ENCODE data around the gene PXDN.

PXDN gene

GRCh38 chr2:1754461-1755170 lies 10.3 kb upstream of the PXDN start:
- TF ChIP-seq, protein P1, sequence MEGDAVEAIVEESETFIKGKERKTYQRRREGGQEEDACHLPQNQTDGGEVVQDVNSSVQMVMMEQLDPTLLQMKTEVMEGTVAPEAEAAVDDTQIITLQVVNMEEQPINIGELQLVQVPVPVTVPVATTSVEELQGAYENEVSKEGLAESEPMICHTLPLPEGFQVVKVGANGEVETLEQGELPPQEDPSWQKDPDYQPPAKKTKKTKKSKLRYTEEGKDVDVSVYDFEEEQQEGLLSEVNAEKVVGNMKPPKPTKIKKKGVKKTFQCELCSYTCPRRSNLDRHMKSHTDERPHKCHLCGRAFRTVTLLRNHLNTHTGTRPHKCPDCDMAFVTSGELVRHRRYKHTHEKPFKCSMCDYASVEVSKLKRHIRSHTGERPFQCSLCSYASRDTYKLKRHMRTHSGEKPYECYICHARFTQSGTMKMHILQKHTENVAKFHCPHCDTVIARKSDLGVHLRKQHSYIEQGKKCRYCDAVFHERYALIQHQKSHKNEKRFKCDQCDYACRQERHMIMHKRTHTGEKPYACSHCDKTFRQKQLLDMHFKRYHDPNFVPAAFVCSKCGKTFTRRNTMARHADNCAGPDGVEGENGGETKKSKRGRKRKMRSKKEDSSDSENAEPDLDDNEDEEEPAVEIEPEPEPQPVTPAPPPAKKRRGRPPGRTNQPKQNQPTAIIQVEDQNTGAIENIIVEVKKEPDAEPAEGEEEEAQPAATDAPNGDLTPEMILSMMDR (IDR thresholded peaks at IDR 0.05) = no peak
- Histone ChIP-seq H3K4me1 (ENCODE audit: control insufficient read depth in 1 of 2, insufficient read depth in 1 of 2, low read depth in 1 of 2, low read length in 1 of 2) (no peaks in the 10 kb centered on the region), H3K27ac (no peak overlapping the region), H3K27me3 (peaks cover 7% of the 10 kb centered on the region), H3K36me3 (no peaks in the 10 kb centered on the region), H3K9me3 (no peaks in the 10 kb centered on the region), H3K4me3 (ENCODE audit: low read depth in 1 of 2, low read length in 1 of 2) (no peak overlapping the region)

DNA sequence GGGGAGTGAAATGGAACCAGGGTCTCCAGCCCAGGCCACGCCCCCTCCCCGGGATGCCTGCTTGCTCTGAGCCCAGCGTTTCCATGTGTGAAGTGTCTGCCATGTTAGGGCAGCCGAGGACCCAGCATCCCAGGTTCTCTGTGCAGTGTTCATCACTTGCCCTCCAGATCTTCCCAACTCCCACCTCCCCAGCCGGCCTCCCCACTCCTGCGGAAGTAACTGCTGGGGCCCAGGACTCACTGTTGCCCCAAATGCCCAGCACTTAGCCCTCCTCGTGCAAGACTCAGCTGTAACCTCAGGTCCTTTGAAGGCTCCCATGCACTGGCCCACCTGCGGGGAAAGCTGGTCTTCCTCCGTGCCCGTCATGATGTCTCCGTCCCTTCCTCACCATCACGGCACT lies 9.7 kb upstream of the PXDN start:
- Histone ChIP-seq H3K36me3 (no peaks in the 10 kb centered on the region), H3K27ac (no peak overlapping the region), H3K9me3 (no peaks in the 10 kb centered on the region), H3K4me3 (ENCODE audit: low read depth in 1 of 2, low read length in 1 of 2) (no peak overlapping the region), H3K4me1 (ENCODE audit: control insufficient read depth in 1 of 2, insufficient read depth in 1 of 2, low read depth in 1 of 2, low read length in 1 of 2) (no peaks in the 10 kb centered on the region), H3K27me3 (peaks cover 7% of the 10 kb centered on the region)
- TF ChIP-seq, protein P1 (IDR thresholded peaks at IDR 0.05) = no peak

DNA sequence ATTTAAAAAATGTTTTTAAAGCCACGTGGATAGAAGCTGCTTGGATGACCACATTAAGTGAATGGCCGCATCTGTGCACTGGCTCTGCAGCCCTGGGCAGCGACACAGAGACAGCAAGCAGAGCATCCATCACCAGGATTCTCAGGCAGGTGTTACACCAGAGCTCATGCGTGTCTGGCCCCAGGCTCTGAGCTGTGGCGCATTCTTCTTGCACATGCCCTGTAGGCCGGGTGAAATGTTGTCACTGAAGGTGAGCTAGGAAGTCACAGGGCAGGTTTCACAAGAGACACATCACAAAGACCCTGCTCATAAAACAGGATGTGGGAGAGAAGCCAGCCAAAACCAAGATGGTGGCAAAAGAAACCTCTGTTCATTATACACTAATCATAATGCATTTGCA lies 8.4 kb upstream of the PXDN start:
- Histone ChIP-seq H3K4me1 (ENCODE audit: control insufficient read depth in 1 of 2, insufficient read depth in 1 of 2, low read depth in 1 of 2, low read length in 1 of 2) (no peaks in the 10 kb centered on the region), H3K36me3 (no peaks in the 10 kb centered on the region), H3K9me3 (no peaks in the 10 kb centered on the region), H3K27me3 (peaks cover 14% of the 10 kb centered on the region), H3K4me3 (ENCODE audit: low read depth in 1 of 2, low read length in 1 of 2) (no peak overlapping the region), H3K27ac (no peak overlapping the region)
- TF ChIP-seq, protein P1 (IDR thresholded peaks at IDR 0.05) = no peak

- Histone ChIP-seq H3K4me3 (ENCODE audit: low read depth in 1 of 2, low read length in 1 of 2) (no peak overlapping the region), H3K27me3 (peaks cover 21% of the 10 kb centered on the region), H3K36me3 (no peaks in the 10 kb centered on the region), H3K27ac (no peak overlapping the region), H3K9me3 (no peaks in the 10 kb centered on the region), H3K4me1 (ENCODE audit: control insufficient read depth in 1 of 2, insufficient read depth in 1 of 2, low read depth in 1 of 2, low read length in 1 of 2) (no peaks in the 10 kb centered on the region)
- TF ChIP-seq, protein P1 (IDR thresholded peaks at IDR 0.05) = no peak
Observed at GRCh38 chr2:1751767-1752725, 7.7 kb upstream of the PXDN start.

DNA sequence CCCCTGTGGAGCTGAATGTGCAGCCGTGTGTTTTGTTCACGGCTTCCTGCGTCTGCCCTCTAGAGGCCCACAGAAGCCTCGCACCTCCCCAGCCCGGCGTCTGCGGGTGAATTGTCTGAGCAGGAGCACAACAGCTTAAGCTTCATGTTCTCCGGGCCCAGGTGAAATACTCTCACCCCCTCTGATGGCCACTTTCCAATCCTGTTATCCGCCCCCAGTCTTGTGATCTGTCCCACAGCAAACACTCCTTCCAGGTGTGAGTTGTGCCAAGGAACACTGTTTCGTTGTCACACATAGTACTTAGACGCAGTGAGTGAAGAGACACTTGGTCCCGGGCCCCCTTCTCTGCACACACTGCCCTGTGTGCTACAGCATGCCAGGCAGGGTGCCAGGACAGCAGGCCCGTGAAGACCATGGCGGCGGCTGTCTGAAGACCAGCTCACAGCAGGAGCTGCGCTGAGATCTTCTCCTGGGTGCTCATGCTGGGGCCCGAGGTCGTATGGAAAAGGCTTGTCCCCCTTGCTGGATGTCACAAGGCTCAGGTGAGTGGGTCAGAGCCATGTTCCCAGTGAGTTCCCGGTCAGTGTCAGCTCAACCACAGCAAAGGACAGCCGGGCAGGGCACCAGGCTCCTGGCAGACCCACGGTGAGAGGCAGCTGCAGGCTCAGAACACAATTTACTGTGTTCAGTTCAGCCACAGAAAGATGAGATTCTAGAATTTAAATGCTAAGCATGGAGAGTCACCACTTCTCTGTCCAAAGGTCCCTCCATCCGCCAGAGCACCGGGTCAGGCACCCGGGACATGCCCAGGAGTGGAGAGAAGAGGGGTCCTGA lies 6.8 kb upstream of the PXDN start:
- Histone ChIP-seq H3K9me3 (no peaks in the 10 kb centered on the region), H3K4me1 (ENCODE audit: control insufficient read depth in 1 of 2, insufficient read depth in 1 of 2, low read depth in 1 of 2, low read length in 1 of 2) (no peaks in the 10 kb centered on the region), H3K36me3 (no peaks in the 10 kb centered on the region), H3K27me3 (peaks cover 30% of the 10 kb centered on the region), H3K4me3 (ENCODE audit: low read depth in 1 of 2, low read length in 1 of 2) (no peak overlapping the region), H3K27ac (no peak overlapping the region)
- TF ChIP-seq, protein P1 (IDR thresholded peaks at IDR 0.05) = no peak

All from neutrophil (primary cell).